IPS-18c (cell line): ENCODE data around the gene PYGM.
"Not testable (repeated sequence)": the region's sequence is repeated elsewhere in the genome, so short reads cannot be mapped to it uniquely, and the experiment has no call there.

ENCODE experiments used
- H3K4me3 ChIP-seq: 2 replicates; pipeline ENCODE4 v1.7.0; 2013; ENCODE audit warnings: low read depth, mild to moderate bottlenecking, low read length, moderate library complexity; ENCODE audit not compliant: insufficient read depth
- H3K9me3 ChIP-seq: one replicate; pipeline ENCODE4 v1.6.1; 2013; ENCODE audit warnings: mild to moderate bottlenecking, low read length, moderate library complexity; ENCODE audit not compliant: control insufficient read depth, insufficient read depth

Gene PYGM

GRCh38 chr11:64716473-64717267 lies 43.1 kb downstream of the PYGM start:
- H3K9me3 ChIP-seq: no peaks in the 10 kb centered on the region

GRCh38 chr11:64715756-64716472 lies 43.9 kb downstream of the PYGM start:
- Histone ChIP-seq H3K9me3 (no peaks in the 10 kb centered on the region), H3K4me3 (no peak overlapping the region)

More at GRCh38 chr11:64716473-64717267, 43.1 kb downstream of the PYGM start:
- H3K4me3 ChIP-seq: no peak overlapping the region

- Histone ChIP-seq H3K4me3 (no peak overlapping the region), H3K9me3 (no peaks in the 10 kb centered on the region)
Observed at GRCh38 chr11:64715110-64715509, 44.7 kb downstream of the PYGM start.

- no peak overlapping the region for H3K4me3 ChIP-seq
- no peaks in the 10 kb centered on the region for H3K9me3 ChIP-seq
Observed at GRCh38 chr11:64714666-64715065, 45.1 kb downstream of the PYGM start.

GRCh38 chr11:64713781-64714363 lies 45.9 kb downstream of the PYGM start:
- Histone ChIP-seq H3K9me3 (no peaks in the 10 kb centered on the region), H3K4me3 (peak overlapping the region; percentile 44; the same call in 1 of the 2 replicates)

- H3K4me3 ChIP-seq: peak overlapping the region; percentile 44
Observed at GRCh38 chr11:64713016-64713707, 46.6 kb downstream of the PYGM start.

GRCh38 chr11:64712430-64713015 lies 47.3 kb downstream of the PYGM start:
- Histone ChIP-seq H3K9me3 (no peaks in the 10 kb centered on the region), H3K4me3 (peak overlapping the region; percentile 44)

More at GRCh38 chr11:64713016-64713707, 46.6 kb downstream of the PYGM start:
- no peaks in the 10 kb centered on the region for H3K9me3 ChIP-seq

GRCh38 chr11:64711956-64712362 lies 47.8 kb downstream of the PYGM start:
- no peak overlapping the region for H3K4me3 ChIP-seq

GRCh38 chr11:64711138-64711955 lies 48.4 kb downstream of the PYGM start:
- Histone ChIP-seq H3K4me3 (peak overlapping the region; percentile 17; the same call in 1 of the 2 replicates), H3K9me3 (no peaks in the 10 kb centered on the region)

More at GRCh38 chr11:64711956-64712362, 47.8 kb downstream of the PYGM start:
- H3K9me3 ChIP-seq: no peaks in the 10 kb centered on the region

GRCh38 chr11:64710418-64711137 lies 49.2 kb downstream of the PYGM start:
- H3K4me3 ChIP-seq: no peak overlapping the region

GRCh38 chr11:64705501-64705900 lies 54.3 kb downstream of the PYGM start:
- no peaks in the 10 kb centered on the region for H3K9me3 ChIP-seq

More at GRCh38 chr11:64710418-64711137, 49.2 kb downstream of the PYGM start:
- no peaks in the 10 kb centered on the region for H3K9me3 ChIP-seq

GRCh38 chr11:64703048-64703447 lies 56.7 kb downstream of the PYGM start:
- H3K4me3 ChIP-seq: no peak overlapping the region
- no peaks in the 10 kb centered on the region for H3K9me3 ChIP-seq

More at GRCh38 chr11:64705501-64705900, 54.3 kb downstream of the PYGM start:
- H3K4me3 ChIP-seq: no peak overlapping the region

GRCh38 chr11:64701956-64702355 lies 57.8 kb downstream of the PYGM start:
- not testable (repeated sequence) for H3K9me3 ChIP-seq, H3K4me3 ChIP-seq

- Histone ChIP-seq H3K9me3 (no peaks in the 10 kb centered on the region), H3K4me3 (no peak overlapping the region)
Observed at GRCh38 chr11:64698427-64698826, 61.3 kb downstream of the PYGM start.

GRCh38 chr11:64697663-64698375 lies 62.0 kb downstream of the PYGM start:
- Histone ChIP-seq H3K4me3 (no peak overlapping the region), H3K9me3 (no peaks in the 10 kb centered on the region)
